ENCODE measurements around the gene DOK1.

DOK1 gene

DNA sequence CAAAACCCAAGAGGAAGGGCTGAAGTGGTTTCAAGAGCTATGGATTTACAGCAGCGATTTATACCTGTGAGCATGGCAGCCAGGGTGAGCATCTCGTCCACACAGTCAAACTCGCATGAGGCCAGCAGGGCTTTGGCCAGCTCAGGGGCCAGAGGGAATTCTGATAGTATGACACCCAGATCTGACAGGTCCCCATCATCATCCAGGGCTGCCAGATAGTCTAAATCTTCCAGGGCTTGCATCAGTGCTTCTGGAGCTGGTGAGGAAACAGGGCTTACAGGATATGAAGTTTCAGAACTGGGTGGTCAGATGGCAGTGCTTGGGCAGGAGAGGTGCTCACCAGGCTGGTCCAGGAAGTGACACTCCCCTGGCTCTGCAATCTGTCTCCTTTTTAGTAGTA, 32.0 kb upstream of the DOK1 start:
- Histone ChIP-seq H3K4me3 (ENCODE audit: low read length) (no peak overlapping the region), H3K4me2 (ENCODE audit: low read length) (no peak overlapping the region), H3K4me1 (ENCODE audit: control insufficient read depth, low read length) (peaks cover 15% of the 10 kb centered on the region), H3K27ac (ENCODE audit: low read depth, low read length) (no peak overlapping the region), H3K79me2 (ENCODE audit: control insufficient read depth, low read length) (peaks cover 8% of the 10 kb centered on the region), H3F3A (ENCODE audit: control insufficient read depth, insufficient read depth) (peaks cover 4% of the 10 kb centered on the region), H3K27me3 (ENCODE audit: control insufficient read depth, low read length) (peaks cover 10% of the 10 kb centered on the region), H3K9me3 (ENCODE audit: control insufficient read depth, insufficient read depth, low read length) (no peaks in the 10 kb centered on the region), H3K9me2 (replicated peaks; ENCODE audit: control insufficient read depth, low read length) (no peaks in the 10 kb centered on the region), H4K20me1 (ENCODE audit: control insufficient read depth, insufficient read depth, low read depth, low read length) (no peaks in the 10 kb centered on the region), H3K36me3 (ENCODE audit: control insufficient read depth, low read length) (peaks cover 26% of the 10 kb centered on the region)
- TF ChIP-seq CTCF (IDR thresholded peaks at IDR 0.05; ENCODE audit: low read depth, low read length, poor library complexity, severe bottlenecking), result no peak
- no peak for TF ChIP-seq EZH2phosphoT487 (IDR thresholded peaks at IDR 0.05; ENCODE audit: borderline replicate concordance, low read length)

DNA sequence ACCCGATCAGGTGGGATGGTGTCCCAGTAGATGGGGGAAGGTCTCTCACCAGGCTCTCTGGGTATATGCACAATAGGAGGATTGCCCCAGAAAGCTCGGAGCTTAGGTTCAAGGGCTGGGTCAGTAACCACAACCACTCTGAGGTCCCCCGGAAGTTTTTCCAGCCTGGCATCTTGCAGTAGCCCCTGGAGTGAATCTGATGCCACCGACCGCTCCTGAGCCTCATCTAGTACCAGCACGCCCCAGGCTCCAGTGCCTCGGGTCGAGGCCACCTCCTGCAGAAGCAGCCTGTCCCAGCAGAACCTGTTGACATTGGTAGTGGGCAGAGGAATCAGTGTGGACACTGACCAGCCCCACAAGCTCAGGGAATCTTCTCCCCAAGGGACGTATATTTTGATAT, 30.5 kb upstream of the DOK1 start:
- Histone ChIP-seq H3K4me2 (ENCODE audit: low read length) (no peak overlapping the region), H4K20me1 (ENCODE audit: control insufficient read depth, insufficient read depth, low read depth, low read length) (no peaks in the 10 kb centered on the region), H3K27ac (ENCODE audit: low read depth, low read length) (no peak overlapping the region), H3K4me3 (ENCODE audit: low read length) (no peak overlapping the region), H3F3A (ENCODE audit: control insufficient read depth, insufficient read depth) (peaks cover 4% of the 10 kb centered on the region), H3K79me2 (ENCODE audit: control insufficient read depth, low read length) (peaks cover 23% of the 10 kb centered on the region), H3K9me2 (replicated peaks; ENCODE audit: control insufficient read depth, low read length) (no peaks in the 10 kb centered on the region), H3K9me3 (ENCODE audit: control insufficient read depth, insufficient read depth, low read length) (no peaks in the 10 kb centered on the region), H3K36me3 (ENCODE audit: control insufficient read depth, low read length) (peaks cover 40% of the 10 kb centered on the region), H3K4me1 (ENCODE audit: control insufficient read depth, low read length) (peaks cover 27% of the 10 kb centered on the region), H3K27me3 (ENCODE audit: control insufficient read depth, low read length) (no peaks in the 10 kb centered on the region)
- TF ChIP-seq CTCF (IDR thresholded peaks at IDR 0.05; ENCODE audit: low read depth, low read length, poor library complexity, severe bottlenecking) (no peak), EZH2phosphoT487 (IDR thresholded peaks at IDR 0.05; ENCODE audit: borderline replicate concordance, low read length) (no peak)

DNA sequence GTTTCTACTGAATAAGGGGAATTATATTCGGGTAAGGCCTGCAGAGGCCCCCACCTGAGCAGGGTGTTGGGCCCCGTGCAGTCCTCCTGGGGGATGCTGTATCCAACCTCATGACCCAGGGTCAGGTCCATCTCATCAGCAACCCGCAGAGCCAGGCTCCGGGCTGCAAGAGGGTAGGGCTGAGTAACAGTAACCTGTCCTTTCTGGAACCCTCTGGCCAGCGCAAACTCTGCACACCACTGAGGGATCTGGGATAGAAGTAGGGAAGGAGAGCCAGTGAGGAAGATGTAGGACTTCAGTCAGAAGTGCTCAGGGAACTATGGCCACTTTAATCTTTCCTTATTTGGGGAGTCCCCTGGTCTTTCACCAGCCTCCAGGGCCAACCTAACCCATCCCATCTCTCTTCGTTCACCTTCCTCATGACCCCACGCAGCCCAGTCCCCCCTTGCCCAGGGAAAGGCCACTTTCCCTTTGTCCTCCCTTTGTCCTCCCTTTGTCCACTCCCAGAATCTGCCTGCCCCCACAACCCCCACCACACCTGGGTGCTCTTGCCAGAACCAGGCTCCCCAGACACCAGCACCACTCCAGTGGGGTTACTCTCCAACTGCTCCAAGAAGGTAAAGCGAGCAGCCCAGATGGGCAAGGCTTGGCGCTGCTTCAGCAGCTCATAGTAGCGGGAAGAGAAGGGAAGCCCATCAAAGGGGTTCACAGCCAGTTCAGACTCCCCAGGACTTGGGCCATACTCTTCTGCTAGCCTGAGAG, 29.4 kb upstream of the DOK1 start:
- no peaks in the 10 kb centered on the region for H3K9me3 ChIP-seq (ENCODE audit: control insufficient read depth, insufficient read depth, low read length)
- H3K79me2 ChIP-seq (ENCODE audit: control insufficient read depth, low read length), result peaks cover 34% of the 10 kb centered on the region
- no peak overlapping the region for H3K4me3 ChIP-seq (ENCODE audit: low read length)
- H3F3A ChIP-seq (ENCODE audit: control insufficient read depth, insufficient read depth), result peaks cover 4% of the 10 kb centered on the region
- no peaks in the 10 kb centered on the region for H3K27me3 ChIP-seq (ENCODE audit: control insufficient read depth, low read length)
- H4K20me1 ChIP-seq (ENCODE audit: control insufficient read depth, insufficient read depth, low read depth, low read length), result no peaks in the 10 kb centered on the region
- no peak overlapping the region for H3K27ac ChIP-seq (ENCODE audit: low read depth, low read length)
- no peak for TF ChIP-seq CTCF (IDR thresholded peaks at IDR 0.05; ENCODE audit: low read depth, low read length, poor library complexity, severe bottlenecking)
- no peaks in the 10 kb centered on the region for H3K9me2 ChIP-seq (replicated peaks; ENCODE audit: control insufficient read depth, low read length)
- peaks cover 44% of the 10 kb centered on the region for H3K36me3 ChIP-seq (ENCODE audit: control insufficient read depth, low read length)
- no peak overlapping the region for H3K4me2 ChIP-seq (ENCODE audit: low read length)
- H3K4me1 ChIP-seq (ENCODE audit: control insufficient read depth, low read length), result peaks cover 27% of the 10 kb centered on the region
